Lung microvascular endothelial cell (primary cell): ENCODE data around the gene PDE8A. TPM values are rescaled to one million over a fixed set of nuclear protein-coding genes. Genes with fewer than 3 reads are reported as not detected.

ENCODE experiments used
- DNase-seq, 2 donors: peaks; one replicate each; pipeline versions ENCODE4 v3.0.0 to v3.0.0-alpha.2; 2010; ENCODE audit warnings: low read depth in 2 of 2
- total RNA-seq: library from RNA; depleted of rRNA; stranded (reverse); fragments of >200 nt; gene quantifications from 2 replicates; pipeline ENCODE4 v1.2.1, GENCODE V29; 2014

The PDE8A gene
- total RNA-seq, 1 donor from 2014 or later = 77.0 TPM

GRCh38 chr15:85030301-85030929 lies 48.8 kb downstream of the PDE8A start:
- DNase-seq = peak; percentile 61 to 84

DNA sequence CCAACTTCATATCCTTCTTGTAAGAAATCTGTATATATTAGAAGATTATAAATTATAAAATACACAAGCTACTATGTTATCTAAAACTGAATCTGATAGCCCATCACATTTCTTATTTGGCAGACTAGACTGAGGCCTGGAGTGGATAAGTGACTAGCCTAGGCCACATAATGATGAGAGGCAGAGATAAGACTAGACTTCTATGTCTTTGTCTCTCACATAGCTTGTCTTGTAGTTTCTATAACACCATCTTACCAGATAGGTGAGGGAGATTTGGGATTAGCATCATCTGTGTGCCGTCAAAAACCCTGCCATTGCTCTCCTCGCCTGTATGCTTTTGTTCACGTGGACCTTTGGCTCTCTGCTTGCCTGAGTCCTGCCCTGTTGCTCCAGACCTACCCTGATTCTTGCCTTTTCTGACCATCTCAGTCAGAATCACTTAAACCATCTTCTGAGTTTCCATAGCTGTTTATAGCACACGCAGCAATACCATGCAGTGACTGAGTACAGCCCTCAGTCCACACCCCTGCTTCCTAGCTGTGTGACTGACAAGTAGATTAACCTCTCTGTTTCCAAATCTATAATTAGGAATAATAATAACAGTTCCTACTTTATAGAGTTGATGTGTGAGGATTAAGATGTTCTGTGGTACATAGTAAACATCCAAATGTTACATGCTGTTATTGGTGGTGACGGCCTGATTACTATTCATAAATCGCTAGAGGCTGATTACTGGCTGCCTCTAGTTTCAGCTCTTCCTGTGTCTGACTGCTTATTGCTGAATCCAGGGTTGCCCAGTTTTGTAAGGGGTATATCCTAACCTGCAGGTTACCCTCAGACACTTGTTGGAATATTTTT lies 49.7 kb downstream of the PDE8A start:
- no peak for DNase-seq

GRCh38 chr15:85031944-85032558 lies 50.4 kb downstream of the PDE8A start:
- DNase-seq = no peak

DNA sequence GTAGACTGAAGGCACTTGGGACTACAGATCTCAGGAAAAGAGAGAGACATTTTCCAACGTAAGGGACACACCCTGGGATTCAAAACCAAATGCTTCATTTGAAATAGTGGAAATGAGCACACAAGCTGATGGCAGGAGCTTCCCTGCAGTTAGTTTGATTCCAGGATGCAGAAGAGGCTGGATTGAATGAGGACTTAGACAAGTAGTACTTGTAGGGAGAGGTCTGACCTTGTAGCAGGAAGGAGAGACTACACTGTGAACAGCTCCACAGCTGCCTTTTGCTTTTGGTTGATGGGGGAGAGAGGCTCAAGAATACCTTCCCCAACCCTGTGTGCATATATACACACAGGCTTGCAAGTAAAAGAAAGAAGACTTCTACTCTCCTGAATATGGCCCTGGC lies 51.5 kb downstream of the PDE8A start:
- no peak for DNase-seq

GRCh38 chr15:85034276-85034675 lies 52.6 kb downstream of the PDE8A start:
- DNase-seq = no peak

GRCh38 chr15:85035980-85036379 lies 54.3 kb downstream of the PDE8A start:
- peak in 1 of 2 donors; percentile 23 for DNase-seq

DNA sequence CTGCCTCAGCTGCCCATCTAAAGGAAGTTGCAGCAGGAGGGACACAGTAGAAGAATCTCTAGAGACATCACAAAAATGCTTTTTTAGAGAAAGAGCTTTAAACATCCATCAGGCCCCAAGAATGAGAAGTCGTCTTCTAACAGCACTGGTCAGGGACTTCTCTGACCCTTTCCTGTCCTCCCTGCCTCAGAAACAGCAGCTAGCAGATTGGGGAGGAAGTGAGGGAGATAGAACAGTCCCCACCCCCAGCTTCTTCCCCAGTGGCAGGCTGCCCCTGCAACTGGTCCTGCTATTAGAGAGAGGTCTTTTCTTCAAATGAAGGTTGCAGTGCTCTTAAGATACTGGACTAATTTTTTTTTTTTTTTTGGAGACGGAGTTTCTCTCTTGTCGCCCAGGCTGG lies 55.1 kb downstream of the PDE8A start:
- no peak for DNase-seq

GRCh38 chr15:85037641-85038040 lies 56.0 kb downstream of the PDE8A start:
- DNase-seq = no peak

DNA sequence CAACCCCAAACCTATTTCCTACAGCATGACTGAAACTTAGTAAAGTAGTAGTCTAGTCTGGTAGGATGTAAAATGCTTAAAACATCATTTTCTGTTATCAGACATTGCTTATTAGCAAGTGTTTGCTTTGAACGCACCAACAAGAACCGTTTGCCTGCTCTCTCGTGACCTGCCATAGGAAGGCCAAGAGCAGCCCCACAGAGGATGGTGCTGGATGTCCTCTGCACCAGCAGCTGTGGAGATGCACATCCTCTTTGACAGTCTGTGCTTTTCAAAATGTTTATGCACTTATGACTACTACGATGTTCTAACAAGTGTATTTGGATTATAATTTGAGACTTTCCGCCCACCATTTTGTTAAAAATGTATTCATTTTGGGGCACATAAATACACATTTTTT lies 59.6 kb downstream of the PDE8A start:
- DNase-seq = no peak

- DNase-seq = peak; percentile 71 to 83
Observed at GRCh38 chr15:85044251-85044853, 62.7 kb downstream of the PDE8A start.

DNA sequence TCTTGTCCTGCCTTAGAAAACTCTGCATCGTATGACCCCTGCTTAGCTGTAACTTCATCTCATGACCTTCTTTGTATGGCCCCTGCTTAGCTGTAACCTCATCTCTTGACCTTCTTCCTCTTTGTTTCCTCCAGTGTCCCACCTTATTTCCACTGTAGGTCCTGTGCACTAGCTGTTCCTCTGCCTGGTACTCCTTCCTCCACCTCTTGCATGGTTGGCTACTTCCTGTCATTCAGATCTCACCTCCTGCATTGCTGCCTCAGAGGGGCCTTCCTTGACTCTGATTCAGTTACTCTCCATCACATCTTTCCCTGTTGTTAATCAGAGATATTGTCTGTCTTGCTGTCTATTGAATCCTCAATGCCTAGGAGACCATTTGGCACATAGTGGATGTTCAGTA lies 63.2 kb downstream of the PDE8A start:
- no peak for DNase-seq

DNA sequence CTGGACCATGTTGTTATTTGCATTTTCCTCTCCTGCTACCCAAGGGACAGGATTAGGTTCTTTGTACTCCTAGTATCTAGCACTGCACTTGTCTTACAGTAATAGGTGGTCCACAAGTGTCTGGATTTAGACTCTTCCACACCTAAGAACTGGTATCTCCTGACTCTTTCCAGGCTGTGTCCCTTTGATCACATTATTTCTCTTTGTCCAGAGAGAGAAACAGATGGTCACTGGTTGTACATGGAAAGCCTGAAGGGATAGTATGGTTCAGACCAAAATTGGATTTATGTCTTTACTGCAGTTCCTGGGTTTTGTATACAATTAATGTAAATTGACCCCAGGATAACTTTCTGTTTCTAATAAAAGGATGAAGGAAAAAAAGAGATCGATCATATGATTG lies 64.0 kb downstream of the PDE8A start:
- no peak for DNase-seq

DNA sequence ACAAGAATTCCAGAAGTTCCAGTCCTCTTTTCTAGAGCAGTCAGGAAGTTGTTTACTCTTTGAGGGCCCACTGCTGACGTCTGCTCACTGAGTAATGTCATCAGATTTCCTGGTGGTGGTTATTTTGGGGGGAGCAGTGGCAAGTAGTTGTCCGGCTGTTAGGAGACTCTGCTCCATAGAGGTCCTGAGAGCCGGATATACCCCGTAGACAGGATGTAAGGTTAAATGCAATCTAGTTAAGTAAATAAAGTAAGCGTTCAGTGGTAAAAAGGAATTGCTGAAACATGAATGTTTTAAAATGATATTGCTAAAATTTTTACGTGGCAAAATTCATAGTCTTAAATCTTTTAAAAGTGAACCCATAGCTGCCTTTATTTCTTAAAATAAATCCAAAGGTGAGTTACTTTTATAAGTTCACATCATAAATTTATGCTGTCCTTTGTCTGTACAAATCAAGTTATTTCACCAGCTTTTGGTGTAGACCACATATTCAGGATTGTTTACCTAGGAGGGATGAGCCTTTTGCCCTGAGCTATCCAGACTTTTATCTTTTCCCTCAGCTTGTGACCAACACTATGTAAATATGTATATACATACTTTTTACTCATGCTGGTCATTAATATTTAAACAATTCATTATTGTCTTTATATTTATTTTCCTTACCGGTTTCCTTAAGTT lies 65.8 kb downstream of the PDE8A start:
- peak; percentile 94 to 99 for DNase-seq

DNA sequence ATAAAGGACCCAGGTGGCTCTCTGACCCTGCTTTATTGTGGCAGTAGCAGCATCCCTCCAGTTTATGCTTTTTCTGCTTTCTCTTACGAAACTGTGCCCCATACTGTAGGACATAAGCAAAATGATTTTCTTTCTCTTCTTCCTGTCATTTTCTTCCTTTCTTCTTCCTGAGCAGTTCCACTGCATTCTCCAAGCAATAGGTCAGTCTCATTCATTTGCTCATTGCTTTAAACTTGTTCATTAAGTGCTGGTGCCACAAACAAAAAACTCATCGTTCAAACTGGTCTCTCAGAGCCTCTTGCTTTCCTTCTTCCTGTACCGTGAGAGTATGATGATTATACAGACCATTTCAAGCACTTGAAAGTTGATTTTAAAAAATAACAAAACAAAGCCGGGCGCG lies 66.8 kb downstream of the PDE8A start:
- DNase-seq = peak; percentile 32 to 33

- DNase-seq = peak in 1 of 2 donors; percentile 30
Observed at GRCh38 chr15:85049805-85050204, 68.1 kb downstream of the PDE8A start.

GRCh38 chr15:85059734-85060133 lies 78.1 kb downstream of the PDE8A start:
- no peak for DNase-seq

DNA sequence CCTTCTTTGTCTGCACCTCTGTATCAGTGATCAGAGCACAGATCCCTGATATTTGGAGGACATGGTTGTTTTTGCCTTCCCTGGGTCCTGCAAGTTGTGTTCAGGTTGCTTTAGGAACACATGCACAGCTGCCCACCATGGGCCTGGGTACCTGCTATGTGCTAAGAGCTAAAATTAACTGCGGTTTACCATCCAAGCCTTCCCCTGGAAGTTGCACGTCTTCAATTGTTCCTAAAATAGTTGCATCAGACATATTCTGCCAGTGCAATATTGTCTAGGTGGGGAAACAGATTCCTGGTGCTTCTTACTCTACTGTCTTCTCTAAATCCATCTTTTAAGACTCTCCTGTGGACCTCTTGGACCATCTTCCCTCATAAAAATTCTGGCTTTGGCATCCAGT lies 80.9 kb downstream of the PDE8A start:
- DNase-seq = no peak

DNA sequence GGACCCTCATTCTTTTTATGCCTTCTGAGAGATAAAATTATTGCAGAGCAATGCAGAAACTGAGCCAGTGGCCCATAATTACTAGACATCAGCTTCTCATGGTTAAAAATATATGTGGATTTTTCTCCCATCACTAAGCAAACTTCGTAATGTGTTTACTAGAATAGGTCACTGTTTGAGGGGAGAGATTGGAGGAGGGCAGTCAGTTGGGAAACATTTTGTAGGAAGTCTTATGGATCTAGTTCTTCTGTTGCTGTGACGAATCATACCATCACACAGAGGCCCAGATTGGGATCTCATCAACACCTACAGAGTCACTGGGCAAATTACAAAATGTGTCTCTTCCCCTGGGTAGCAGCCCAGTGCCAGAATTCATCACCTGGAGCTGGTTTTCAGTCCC lies 81.4 kb downstream of the PDE8A start:
- DNase-seq = no peak

GRCh38 chr15:85063522-85064079 lies 81.9 kb downstream of the PDE8A start:
- no peak for DNase-seq

GRCh38 chr15:85064710-85065109 lies 83.1 kb downstream of the PDE8A start:
- DNase-seq = no peak

DNA sequence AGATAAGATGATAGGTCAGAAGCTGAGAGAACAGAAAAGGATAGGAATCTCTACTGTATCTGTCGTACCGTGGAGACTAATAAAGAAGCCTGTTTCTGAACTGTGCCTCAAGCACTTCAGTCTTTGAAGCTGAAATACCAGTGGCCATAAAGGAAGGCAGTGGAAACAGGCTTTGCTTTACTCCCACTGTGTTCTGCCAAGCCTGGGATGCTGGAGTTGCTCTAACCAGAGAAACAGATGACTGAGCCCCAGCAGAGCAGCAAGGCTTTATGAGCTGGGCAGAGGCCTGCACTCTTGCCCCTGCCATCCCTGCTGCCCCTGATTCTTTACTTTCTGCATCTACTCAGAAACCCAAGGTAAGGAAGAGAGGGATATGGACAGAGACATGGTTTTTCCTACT lies 89.4 kb downstream of the PDE8A start:
- DNase-seq = no peak
